ENCODE data around the gene TTC19.

TTC19 gene

GRCh38 chr17:15966183-15966878 lies 33.3 kb upstream of the TTC19 start:
- TF ChIP-seq CTCF (IDR thresholded peaks at IDR 0.05; ENCODE audit: low read depth, low read length, missing control alignments) = no peak
- no peak for DNase-seq (ENCODE audit: extremely low read depth, low read depth)
- no peak overlapping the region for H3K4me3 ChIP-seq (replicated peaks; ENCODE audit: low read depth, low read length)

- TF ChIP-seq CTCF (IDR thresholded peaks at IDR 0.05; ENCODE audit: low read depth, low read length, missing control alignments) = no peak
- no peak for DNase-seq (ENCODE audit: extremely low read depth, low read depth)
- no peak overlapping the region for H3K4me3 ChIP-seq (replicated peaks; ENCODE audit: low read depth, low read length)
Observed at GRCh38 chr17:15966879-15967248, 32.8 kb upstream of the TTC19 start.

- no peak overlapping the region for H3K4me3 ChIP-seq (replicated peaks; ENCODE audit: low read depth, low read length)
- TF ChIP-seq CTCF (IDR thresholded peaks at IDR 0.05; ENCODE audit: low read depth, low read length, missing control alignments) = no peak
- no peak for DNase-seq (ENCODE audit: extremely low read depth, low read depth)
Observed at GRCh38 chr17:15967706-15968399, 31.8 kb upstream of the TTC19 start.

GRCh38 chr17:15969463-15969862 lies 30.2 kb upstream of the TTC19 start:
- no peak for TF ChIP-seq CTCF (IDR thresholded peaks at IDR 0.05; ENCODE audit: low read depth, low read length, missing control alignments)
- no peak for DNase-seq (ENCODE audit: extremely low read depth, low read depth)
- no peak overlapping the region for H3K4me3 ChIP-seq (replicated peaks; ENCODE audit: low read depth, low read length)

GRCh38 chr17:15970500-15970899 lies 29.1 kb upstream of the TTC19 start:
- H3K4me3 ChIP-seq (replicated peaks; ENCODE audit: low read depth, low read length) = no peak overlapping the region
- no peak for DNase-seq (ENCODE audit: extremely low read depth, low read depth)
- no peak for TF ChIP-seq CTCF (IDR thresholded peaks at IDR 0.05; ENCODE audit: low read depth, low read length, missing control alignments)

GRCh38 chr17:15971098-15971678 lies 28.4 kb upstream of the TTC19 start:
- no peak for DNase-seq (ENCODE audit: extremely low read depth, low read depth)
- TF ChIP-seq CTCF (IDR thresholded peaks at IDR 0.05; ENCODE audit: low read depth, low read length, missing control alignments) = no peak
- no peak overlapping the region for H3K4me3 ChIP-seq (replicated peaks; ENCODE audit: low read depth, low read length)

All from HFF-Myc (cell line).